VCaP (cell line): Measurements from ENCODE around the gene BRD4.
A peak's percentile ranks its signal among the peaks of the same experiment; 100 is the strongest.

Experiments
- H3K27ac ChIP-seq: fragments of 450-650 bp; 2 replicates; pipeline ENCODE4 v1.5.1; 2017
- CTCF ChIP-seq: fragments of 450-650 bp; conservative IDR thresholded peaks from 2 replicates; pipeline ENCODE4 v1.5.1; 2017; ENCODE audit warnings: mild to moderate bottlenecking, moderate library complexity

Gene BRD4

GRCh38 chr19:15296353-15296752, 36.0 kb downstream of the BRD4 start:
- H3K27ac ChIP-seq: peak overlapping the region; percentile 51
- TF ChIP-seq CTCF: no peak

- no peak for TF ChIP-seq CTCF
- peak overlapping the region; percentile 51 for H3K27ac ChIP-seq
Measured at GRCh38 chr19:15294561-15294990, 37.8 kb downstream of the BRD4 start.

GRCh38 chr19:15293781-15294491, 38.4 kb downstream of the BRD4 start:
- H3K27ac ChIP-seq: peak overlapping the region; percentile 51
- TF ChIP-seq CTCF: no peak

- no peak for TF ChIP-seq CTCF
- peak overlapping the region; percentile 23 for H3K27ac ChIP-seq
Measured at GRCh38 chr19:15292847-15293582, 39.3 kb downstream of the BRD4 start.

GRCh38 chr19:15292140-15292539, 40.2 kb downstream of the BRD4 start:
- H3K27ac ChIP-seq: peak overlapping the region; percentile 23; the same call in 1 of the 2 replicates
- no peak for TF ChIP-seq CTCF

GRCh38 chr19:15291548-15292021, 40.8 kb downstream of the BRD4 start:
- no peak for TF ChIP-seq CTCF
- H3K27ac ChIP-seq: 0 out of 2 replicates have a peak overlapping the region, but pooled peaks have one; percentile 23

GRCh38 chr19:15291089-15291488, 41.2 kb downstream of the BRD4 start:
- no peak overlapping the region for H3K27ac ChIP-seq
- TF ChIP-seq CTCF: no peak
